ENCODE measurements around the gene PEX14. TPM values are rescaled to one million over a fixed set of nuclear protein-coding genes. Genes with fewer than 3 reads are reported as not detected.

The PEX14 gene
- total RNA-seq, 1 donor from 2014 or later = 9.2 TPM

- DNase-seq = no peak
Measured at GRCh38 chr1:10549904-10550664, 75.3 kb downstream of the PEX14 start.

DNA sequence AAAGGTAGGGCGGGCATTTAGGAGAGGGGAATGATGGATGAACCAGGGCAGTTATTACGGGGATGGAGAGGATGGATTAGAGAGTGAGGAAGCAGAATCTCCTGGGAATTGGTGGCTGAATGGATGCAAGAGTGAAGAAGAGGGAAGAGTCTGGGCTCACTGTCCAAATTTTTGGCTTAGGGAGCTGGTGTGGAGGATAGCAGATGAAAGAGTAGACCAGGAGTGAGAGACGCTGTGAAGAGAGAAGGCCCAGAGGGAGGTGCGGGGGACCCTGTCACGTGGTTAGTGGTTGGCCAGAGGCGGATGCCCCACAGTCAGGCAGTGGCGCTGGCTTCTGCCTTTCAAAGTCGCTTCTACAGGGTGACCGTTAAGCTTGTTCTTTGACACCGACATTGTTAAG lies 78.4 kb downstream of the PEX14 start:
- DNase-seq = no peak

DNA sequence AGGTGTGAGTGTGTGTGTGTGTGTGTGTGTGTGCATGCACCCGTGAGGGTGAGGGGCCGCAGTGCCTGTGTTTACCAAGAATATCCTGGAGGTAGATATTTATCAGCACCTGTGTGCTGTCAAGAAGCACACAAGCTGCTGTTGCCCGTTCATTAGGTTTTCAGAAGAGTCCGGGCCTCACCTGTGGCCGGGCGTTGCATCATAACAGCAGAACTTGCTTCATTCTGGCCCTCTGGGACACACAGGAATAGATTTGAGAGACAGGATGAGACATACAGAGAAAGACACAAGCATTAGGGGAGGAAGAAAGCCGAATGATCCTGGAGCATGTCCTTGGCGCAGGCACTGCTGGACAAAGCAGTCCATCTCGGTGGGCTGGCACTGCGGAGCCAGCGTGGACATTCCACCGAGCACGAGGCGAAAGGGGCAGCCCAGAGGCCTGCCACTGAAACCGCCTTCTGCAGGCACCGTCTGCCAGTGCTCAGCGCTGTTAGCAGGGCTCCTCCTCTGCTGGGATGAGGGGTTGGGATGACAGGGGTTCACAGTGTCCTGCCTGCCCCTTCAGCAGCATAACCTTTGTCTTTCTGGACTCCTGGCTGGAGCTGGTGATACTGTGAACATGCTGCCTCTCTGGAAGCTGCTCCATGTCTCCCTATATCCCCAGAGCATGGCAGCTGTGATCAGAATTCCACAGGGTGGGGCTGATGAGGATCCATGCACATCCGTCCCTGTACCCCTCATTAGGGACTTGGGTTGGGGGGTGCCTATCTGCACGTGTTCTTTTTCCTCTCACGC lies 81.1 kb downstream of the PEX14 start:
- no peak for DNase-seq

GRCh38 chr1:10556430-10557005 lies 81.8 kb downstream of the PEX14 start:
- DNase-seq = no peak

DNA sequence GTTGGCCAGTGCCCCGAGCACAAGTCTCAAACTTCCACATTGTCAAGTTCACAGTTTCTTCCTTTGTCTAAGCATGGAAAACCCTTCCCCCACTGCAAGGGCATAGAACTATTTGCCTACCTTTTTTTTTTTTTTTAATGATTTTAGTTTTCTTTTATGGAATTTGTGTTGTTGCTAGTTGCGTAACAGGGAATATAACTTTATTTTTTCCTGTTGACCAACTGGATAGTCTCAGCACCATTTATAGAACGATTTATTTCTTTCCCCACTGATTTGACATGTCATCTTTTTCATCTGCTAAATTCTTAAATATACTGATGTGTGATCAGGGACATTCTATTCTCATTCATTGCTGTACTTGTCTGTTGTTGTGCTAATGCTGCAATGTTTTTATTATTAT lies 83.0 kb downstream of the PEX14 start:
- no peak for DNase-seq

DNA sequence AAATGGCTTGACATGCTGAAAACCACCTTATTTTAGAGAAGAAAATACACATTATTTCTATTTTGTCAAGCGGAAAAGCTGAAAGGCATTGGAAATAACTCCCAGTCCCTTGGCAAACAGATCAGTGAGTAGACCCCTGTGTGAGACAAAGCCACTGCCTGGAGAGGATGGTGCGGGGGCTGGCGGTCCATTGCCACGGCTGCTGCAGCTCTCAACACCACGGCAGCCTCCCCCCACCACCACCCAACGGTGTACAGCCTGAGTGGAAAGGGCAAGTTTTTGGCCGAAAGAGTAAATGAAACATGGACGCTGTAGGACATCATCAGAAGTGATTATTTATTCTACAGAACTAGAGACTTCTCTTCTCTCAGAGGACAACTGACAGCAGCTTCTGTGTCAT lies 84.6 kb downstream of the PEX14 start:
- DNase-seq = no peak

DNA sequence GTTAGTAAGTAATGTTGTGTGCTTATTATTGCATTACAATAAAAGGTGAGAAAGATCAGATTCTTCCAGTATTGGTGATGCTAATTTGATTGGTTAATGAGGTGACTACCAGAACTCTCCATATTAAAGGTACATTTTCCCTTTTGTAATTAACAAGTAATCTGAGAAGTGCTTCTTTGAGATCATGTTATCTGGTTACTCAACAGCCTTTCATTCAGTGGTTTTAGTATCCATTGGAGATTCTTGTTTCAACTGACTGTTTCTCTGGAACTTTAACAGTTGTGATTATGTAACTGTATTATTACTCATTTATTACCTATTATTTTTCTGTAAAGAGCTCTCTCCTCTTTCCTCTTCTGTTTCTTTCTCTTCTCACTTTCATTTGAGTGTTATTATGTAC lies 86.7 kb downstream of the PEX14 start:
- no peak for DNase-seq

- no peak for DNase-seq
Measured at GRCh38 chr1:10561955-10562354, 87.2 kb downstream of the PEX14 start.

DNA sequence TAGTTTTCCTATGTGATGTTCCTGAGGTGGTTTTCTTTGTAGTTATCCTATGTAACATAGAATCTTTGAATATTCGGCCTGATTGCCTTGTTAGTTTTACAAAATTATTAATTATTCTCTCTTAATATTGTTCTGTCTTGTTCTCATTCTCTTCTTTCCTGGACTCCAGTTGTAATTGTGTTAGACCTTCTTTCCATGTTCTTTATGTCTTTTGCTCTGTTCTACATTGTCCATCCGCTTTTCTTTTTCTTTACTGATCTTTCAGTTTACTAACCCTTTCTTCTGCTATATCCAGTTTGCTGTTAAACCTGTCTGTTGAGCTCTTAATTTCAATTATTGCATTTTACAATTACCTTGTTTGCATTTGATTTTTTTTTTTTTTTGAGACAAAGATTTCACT lies 89.3 kb downstream of the PEX14 start:
- no peak for DNase-seq

DNA sequence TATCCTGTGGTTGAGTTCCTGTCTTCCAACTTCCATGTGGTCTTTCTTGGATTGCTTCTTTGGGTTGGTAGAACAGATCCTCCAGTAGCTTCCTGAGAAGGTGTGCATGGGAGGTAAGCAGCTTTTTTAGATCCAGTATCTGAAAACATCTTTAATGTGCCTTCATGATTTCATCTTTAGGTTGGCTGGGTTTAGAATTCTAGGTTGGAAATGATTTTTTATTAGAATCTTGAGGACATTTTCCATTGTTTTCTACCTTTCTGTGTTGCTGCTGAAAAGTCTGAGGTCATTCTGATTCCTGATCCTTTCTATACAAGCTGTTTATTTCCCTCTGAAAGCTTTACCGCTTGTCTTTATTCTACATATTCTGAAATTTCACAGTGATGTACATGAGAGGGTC lies 94.8 kb downstream of the PEX14 start:
- DNase-seq = no peak

GRCh38 chr1:10575616-10576015 lies 100.9 kb downstream of the PEX14 start:
- no peak for DNase-seq

DNA sequence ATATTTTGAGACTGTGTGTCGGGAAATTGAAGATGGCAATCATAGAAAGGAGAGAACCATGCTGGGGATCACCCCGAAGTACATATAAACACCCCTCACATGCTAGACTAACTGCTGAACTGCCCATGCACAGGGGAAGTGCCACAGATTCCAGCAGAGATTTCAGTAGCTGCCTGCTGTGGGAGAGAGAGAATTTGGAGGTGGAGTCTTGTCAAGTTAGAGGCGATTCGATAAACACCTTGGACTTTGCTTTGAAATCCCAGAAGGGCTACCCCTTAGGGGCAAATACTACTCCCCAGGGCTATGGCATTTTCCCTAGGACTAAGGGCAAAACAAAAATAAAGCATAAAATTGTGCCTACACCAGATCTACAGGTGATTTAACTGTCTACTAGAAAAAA lies 103.3 kb downstream of the PEX14 start:
- DNase-seq = no peak

DNA sequence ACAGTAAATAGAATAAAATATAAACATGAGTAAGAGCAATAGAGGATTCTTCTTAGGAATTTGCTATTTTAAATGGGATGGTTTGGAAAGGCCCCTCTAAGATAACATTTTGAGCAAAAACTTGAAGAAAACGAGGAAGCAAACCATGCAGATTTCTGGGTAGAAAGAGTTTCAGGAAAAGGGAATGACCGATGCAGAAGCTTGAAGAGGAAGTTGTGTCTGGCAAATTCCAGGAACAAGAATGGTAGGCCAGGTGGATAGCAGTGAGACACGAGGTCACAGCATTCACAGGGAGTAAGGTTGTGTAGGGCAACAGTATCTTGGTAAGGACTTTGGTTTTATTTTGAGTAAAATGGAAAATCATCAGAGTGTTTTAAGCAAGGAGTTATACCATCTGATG lies 108.9 kb downstream of the PEX14 start:
- DNase-seq = no peak

GRCh38 chr1:10585242-10585641 lies 110.5 kb downstream of the PEX14 start:
- no peak for DNase-seq

DNA sequence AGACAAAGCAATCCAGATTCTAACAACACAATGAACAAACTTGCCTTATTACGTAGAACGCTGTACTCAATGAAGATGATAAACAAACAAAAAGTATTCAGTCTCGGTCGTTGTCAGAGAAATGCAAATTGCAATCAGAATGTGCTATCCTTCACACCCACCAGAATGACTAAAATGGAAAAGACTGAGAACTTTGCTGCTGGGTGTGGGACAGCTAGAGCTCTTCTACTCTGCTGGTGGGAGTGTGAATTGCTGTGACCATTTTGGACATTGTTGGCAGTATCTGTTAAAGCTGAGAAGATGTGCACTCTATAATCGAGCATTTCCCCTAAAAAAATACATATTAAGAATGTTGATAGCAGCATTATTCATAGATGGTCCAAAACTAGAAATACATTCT lies 111.4 kb downstream of the PEX14 start:
- DNase-seq = no peak

DNA sequence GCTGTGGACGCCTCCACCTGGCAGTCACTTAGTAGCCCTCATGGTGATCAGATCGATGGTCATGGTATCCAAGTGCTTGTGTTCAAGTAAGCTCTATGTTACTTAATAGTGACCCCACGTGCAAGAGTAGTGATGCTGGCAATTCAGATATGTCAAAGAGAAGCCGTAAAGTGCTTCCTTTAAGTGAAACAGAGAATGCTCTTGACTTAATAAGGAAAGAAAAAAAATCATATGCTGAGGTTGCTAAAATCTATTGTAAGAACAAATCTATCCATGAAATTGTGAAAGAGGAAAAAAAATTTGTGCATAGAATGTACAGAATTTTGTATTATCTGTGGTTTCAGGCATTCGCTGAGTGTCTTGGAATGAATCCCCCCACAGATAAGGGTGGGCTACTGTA lies 113.9 kb downstream of the PEX14 start:
- no peak for DNase-seq

DNA sequence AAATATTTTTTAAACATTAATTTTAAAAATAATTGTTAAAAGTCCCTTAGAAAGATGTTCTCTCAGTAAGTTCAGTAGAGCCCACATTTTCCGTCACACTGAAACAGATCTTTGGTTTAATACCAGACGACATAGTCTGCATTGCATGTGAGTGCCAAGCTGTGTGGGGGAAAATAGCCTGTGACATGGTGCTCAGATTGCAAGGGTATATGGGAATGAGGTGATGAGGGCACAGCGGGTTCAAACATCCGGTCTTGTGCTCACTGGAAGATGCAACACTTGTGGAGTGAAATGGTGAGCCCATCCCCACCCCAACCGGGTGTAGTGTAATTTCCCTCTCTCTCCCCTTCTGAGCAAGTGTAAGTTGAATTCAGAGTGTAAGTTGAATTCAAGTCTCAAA lies 114.3 kb downstream of the PEX14 start:
- DNase-seq = no peak

DNA sequence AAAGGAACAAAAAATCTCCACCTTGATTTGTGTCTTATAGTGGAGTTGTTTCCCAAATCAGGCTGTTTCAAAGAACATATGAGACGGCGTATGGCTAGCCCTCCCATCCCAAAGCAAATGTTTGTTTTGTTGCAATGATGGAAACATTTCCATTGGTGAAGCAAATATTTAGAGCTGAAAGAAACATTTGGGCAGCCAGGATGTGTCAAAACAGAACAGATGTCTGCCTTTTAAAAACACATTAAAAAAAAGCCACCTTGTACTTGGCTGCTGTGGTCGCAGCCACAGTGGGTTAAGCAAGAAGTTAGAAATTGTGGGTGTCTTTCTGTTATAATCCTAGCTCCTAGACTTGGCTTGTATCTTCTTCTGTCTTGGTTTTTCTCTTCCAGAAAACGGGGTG lies 116.3 kb downstream of the PEX14 start:
- DNase-seq = no peak

DNA sequence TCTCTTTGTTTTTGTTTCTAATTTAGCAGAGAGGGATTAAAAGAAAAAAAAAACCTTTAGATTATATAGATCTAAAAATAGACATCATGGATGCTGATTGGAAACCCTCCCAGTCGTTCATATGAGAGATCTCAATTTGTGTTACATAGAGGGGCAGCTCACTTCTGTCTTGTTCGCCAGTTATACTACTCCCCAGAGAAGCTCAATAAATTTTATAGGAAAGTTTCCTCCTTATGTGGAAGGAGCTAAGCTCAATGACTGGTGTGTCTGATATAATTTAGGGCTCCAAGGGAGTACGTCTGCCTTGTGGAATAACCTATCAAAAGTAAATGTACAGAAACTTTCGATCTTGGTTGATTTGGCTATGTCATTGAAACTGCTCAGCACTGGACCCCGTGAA lies 117.6 kb downstream of the PEX14 start:
- DNase-seq = no peak

- DNase-seq = no peak
Measured at GRCh38 chr1:10593750-10594149, 119.0 kb downstream of the PEX14 start.

DNA sequence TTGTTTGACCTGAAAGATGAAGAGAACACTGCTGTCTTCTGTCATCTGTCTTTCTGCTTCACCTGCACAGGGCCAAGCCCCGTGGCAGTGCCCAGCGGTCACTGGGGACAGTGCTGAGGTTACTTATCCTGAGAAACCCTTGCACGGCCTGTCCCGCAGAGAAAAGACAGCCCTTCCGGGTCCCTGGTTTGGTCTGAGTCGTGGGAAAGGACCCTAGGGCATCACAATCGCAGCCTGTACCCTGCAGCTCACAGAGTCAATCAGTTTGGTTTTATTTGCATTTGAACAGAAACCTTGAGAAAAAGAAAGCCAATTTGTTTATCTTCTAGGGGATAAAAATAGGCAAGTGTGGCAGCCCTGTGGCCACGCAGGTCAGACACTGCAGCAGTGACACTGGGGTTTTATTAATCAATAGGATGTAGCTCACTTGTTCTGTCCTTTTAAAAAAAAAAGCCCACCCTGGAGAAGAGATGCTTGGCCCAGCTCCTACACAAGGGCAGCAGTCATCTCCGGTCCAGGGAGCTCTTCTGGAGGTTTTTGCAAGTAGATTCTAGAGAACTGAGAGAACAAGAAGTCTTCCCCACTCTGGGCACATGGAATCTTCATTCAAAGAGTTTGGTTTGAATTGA lies 120.0 kb downstream of the PEX14 start:
- no peak for DNase-seq

GRCh38 chr1:10596780-10597179 lies 122.0 kb downstream of the PEX14 start:
- DNase-seq = no peak
